NCI-H187 treated with DMSO at 0.1 percent for 48 hours (cell line): ENCODE results near the gene LAMA5.

Experiments
- DNase-seq: peaks from one replicate; lab custom pipeline; 2025; lab: John Stamatoyannopoulos, UW

Gene LAMA5

DNA sequence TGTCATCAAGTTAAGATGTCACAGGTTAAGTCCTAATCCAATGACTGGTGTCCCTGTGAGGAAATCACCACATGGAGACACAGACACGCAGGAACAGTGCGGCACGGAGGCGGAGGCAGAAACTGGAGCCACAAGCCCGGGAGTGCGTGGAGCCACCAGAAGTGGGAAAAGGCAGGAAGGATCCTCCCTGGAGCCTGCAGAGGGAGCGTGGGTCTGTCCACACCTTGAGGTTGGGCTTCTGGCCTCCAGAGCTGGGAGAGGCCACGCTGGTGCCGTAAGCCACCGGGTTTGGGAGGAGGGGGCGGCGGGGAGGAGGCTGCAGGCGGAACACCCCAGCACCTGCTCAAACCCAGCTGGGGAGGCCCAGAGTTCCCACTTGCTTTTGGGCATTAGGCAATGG, 36.2 kb upstream of the LAMA5 start:
- no peak for DNase-seq

DNA sequence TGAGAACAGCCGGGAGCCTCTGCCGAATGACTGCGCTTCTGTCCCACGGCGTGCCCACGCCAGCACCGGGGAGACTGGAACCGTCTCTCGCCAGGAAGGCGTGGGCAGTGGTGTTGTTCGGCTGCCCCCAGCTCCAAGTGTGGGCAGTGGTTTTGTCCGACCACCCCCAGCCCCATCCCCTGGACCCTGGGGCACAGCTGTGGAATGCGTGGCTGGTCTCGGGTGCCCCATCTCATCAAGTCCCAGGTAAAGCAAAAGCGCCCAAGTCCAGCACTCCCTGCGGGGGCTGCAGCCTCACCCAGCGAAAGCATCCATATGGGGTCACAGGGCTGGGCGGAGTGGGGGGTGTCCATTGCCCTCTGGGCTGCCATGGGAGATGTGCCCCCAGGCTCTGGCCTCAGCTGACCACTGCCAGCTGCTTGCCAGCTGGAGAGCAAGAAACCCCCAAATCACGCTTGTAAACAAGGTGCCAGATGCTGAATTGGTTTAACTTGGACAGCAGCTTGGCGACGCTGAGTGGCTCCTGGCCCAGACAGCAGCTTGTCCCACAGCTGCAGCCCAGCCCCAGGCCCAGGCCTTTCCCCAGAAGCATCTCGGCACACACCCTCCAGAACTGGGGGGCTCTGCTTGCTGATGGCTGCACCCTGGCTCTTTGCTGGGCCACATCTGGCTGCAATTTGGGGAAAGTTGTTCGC, 35.5 kb upstream of the LAMA5 start:
- no peak for DNase-seq

DNA sequence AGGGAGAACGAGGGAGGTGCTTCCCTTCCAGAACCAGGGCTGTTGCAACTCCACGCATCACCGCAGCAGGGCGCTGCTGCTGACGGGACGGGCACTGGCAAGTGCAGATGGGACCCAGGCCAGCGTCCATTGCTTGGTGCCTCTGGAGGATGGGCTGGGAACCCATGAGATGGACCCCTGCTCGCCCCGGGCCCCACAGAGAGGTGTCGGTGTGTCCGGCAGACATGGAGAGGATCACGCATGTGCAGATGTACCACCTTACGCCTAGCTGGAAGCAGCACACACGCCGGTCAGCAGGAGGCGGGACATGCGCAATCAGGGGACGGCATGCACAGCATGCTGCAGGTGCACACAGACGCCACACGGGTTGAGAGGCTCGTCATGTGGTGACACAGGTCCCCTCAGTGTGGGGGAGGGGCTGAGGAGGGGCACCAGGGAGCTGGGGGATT, 34.2 kb upstream of the LAMA5 start:
- DNase-seq = no peak

DNA sequence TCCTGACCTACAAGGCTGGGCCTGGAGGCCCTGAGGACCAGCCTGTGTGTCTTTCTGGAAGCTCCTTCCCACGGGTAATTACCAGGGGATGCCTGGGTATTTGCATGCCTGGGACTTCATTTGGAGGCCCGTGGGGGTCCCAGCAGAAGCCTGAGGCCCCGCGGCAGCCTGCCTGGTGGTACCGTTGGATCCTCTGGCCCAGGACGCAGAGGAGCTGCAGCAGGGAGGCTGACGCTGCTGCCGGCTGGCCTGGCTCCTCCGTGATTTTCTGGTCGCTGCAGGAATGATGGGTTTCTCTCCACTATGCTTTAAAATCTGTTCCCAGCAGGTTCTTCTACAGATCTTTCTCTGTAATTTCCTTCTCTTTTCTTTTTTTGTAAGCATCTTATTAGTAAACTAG, 33.4 kb upstream of the LAMA5 start:
- no peak for DNase-seq

DNA sequence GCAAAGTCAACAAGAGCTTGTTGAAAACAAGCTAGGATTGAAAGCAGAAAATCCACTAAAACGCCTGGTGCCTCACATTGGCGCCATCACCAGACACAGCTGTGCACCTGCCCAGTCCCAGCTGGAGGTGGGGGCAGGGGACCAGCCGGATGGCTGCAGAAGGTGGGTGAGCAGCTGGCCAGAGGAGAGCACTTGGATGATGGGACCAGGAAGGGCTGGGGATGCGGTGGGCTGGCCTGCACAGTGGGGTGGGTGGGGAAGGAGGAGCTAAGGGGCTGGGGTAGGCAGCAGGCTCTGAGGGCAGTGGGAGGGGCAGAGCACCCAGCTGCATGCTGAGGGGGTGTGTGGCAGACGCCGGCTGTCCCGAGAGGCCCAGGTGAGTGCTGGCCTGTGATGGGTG, 32.9 kb upstream of the LAMA5 start:
- DNase-seq = no peak

DNA sequence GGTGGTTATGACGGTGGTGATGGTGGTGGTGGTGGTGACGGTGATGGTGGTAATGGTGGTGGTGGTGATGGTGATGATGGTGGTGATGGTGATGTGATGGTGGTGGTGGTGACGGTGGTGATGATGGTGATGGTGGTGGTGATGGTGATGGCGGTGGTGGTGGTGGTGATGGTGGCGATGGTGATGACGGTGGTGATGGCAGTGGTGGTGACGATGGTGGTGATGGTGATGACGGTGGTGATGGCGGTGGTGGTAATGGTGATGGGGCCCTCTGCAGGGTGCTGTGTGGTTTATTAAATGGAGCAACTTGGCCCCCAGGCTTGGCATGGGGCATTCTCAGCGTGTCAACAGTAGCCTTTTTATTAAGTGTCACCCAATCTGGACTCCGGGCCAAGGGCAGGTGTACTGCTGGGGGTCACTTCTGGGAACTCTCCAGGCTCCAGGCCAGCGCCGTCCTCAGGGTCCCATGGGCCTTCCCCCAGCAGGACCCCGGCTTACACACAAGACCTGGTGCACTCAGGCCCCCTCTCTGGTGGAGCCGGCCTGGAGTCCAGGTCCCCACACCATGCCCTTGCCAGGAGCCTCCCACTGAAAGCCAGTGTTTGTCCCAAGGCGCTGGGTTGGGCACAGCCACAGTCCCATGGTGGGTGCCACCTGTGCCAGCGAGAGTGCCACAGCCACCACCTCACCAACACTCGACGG, 31.2 kb upstream of the LAMA5 start:
- DNase-seq = no peak

DNA sequence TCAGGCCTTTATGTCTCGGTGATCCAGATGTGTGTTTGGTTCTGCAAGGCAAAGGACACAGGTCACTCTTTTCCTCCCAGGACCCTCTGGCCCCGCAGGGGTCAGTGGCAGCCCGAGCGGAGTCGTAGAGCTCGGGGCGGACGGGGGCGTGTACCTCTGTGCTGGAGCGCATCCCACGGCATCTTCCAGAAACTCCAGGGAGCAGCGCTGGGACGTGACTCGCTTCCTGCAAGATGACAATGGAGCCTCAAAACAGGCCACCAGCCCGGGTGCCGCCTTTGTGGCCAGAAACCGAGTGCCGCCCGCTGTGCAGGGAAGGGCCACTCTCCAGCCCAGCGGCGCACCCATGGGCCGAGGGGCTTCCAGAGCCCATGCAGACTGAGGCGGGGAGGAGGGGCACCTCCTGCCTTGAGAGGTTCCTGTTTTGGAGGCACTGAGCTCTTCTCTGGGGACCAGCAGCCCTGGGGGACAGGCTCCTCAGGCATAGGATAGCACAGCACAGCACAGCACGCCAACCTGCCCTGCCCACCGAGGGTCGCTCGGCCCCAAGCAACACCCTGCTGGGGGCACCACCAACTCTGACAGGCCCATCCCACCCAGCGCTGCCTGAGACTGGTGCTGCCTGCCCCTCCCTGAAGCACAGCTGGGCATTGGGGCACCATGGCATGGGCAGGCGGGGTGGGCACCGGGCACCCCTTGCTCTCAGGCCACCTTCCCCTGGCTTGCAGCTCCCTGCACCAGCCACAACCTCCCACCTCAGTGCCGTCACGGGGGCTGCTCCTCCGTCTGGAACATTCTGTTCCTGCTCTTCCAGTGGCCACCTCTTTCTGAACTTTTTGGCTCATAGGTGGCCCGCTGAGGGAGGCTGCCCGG, 29.5 kb upstream of the LAMA5 start:
- no peak for DNase-seq

DNA sequence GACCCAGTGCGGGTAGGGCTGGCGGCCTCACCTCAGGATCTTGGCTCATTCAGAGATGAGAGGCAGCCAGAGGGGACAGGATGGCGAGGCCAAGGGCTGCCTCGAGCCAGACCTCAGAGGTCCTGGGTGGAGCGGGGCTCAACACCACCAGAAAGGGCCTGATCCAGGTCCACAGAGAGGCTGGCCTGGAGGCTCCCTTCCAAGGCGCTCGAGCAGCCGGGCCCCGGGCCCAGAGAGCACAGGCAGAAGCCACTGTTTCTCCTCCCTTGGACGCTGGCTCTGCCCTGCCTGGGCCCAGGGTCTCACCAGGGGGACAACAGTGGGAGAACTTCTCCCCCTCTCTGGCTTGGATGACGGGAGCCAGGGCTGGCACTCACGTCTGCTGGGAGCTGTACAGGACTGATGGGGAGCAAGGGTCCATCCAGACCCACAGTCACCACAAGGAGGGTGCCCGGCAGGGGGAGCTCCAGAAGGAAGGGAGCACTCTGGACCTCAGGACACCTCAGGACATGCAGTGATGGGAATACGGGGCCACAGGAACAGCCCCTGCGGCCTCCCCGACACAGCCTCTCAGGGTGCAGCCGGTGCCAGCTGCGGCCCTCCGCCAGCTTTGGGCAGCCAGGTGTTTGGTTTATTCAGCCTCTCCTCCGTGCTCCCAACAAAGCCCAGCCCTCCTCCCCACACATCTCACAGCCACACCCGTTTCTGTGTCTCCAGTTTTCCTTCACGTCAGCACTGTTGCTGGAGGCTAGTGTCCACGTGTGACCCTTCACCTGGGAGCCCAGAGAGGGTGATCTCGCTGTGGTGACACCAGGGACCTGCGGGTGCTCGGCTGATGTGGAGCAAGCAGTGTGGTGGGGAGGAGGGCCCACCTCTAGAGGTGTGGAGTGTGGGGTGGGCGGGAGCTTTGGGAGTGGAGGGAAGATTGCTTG, 28.5 kb upstream of the LAMA5 start:
- no peak for DNase-seq

DNA sequence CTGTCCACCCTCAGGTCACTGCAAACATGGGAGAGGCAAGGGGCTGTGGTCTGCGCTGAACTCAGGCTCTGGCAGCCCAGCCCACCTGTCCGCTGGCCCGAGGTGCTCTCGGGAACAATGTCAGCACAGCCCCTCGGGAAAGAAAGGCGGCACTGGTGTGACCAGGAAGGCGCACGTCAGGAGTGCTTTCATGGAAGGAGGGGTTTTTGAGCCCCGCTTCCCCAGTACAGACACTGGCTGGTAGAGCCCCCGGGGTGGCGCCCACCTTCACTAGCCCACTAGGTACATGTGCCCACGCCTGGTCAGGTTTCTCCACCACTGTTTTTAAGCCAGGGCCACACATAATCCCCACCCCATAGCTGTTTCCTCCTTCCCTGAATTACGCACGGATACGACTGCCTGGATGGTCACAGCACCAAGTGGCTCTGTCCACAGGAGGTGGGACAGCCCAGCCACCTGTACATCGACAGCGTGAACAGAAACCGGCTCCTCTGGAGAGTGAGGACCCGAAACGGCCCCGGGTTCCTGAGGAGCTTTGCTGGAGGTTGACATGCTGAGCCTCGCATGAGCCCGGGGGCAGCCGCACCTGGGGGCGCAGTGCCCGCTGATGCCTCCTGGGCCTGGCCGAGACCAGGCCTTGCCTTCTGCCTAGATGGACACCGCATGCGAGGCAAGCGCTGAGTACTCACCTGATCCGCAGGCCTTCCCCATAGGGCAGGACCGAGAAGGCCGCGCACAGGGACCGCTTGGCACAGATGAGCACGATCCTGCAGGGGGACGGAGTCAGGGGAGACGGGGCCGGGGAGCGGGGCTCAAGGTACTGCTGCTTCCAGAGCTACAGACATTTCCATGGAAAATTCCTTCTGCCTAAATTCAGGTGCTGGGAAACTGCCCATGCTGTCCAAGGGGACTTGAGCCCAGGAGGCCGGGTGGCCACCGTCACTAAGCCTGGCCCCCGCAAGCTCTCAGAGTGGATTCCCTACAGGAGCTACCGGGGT, 27.4 kb upstream of the LAMA5 start:
- DNase-seq = no peak

DNA sequence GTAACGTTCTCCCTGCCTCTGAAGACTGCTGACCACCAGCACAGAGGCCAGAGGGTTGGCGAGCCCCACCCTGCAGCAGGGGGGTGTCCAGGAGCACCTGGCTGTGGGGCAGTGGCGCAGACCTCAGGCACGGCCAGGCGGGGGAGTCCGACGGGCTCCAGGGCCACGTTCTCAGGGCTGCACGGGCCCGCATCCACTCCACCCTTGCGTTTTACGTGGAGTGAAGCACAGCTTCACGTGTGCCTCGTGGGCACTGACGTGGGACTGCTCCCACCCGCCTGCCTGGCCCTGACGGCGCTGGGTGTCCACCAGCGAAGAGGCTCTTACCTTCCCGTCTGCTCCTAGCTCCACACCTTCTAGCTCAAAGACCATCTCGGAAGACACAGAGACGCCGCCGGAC, 26.7 kb upstream of the LAMA5 start:
- no peak for DNase-seq

DNA sequence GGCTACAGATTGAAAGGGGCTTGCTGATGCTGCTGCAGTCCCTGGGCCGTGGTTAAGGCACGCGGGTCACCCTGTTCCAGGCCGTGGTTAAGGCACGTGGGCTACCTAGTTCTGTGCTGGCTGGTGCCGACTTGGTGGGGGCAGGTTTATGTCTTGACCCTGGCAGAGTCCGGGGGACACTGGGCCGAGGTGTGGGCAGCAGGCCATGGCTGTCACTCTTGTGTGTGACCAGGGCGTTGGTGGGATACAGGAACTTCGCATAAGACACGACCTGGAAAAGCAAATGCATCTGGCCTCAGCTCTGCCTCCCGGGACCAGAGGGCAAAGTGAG, 26.2 kb upstream of the LAMA5 start:
- no peak for DNase-seq

DNA sequence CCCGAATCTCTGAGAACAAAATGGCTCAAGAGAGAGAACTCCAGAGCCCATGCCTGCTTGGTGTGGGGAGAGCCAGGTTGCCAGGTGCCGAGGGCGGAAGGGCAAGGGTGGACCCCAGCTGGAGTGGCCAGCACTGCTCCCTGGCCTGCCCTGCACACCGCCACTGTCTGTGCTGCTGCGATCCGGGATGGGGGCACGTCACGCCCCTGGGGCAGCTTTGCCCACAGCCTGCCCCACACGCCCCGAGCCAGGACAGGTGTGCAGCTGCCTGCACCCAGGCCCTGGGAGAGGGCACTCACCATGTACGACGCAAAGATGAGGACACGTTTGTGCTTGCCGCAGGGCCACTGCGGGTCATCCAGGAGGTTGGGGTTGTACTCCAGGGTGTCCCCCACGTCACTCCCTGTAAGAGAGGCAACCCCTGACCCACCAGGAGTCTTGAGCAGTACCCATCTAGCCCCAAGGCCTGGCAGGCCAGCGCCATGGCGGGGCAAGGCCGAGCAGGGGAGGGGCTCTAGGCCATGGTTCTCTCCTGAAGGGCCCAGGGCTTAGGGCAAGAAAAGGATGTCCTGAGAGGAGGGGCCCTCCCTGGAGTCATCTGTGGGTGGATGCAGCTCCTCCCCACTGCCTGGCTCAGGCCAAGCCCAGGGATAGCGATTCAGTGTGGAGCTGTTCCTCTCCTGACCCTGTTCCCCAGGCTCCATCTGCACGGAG, 25.7 kb upstream of the LAMA5 start:
- no peak for DNase-seq

DNA sequence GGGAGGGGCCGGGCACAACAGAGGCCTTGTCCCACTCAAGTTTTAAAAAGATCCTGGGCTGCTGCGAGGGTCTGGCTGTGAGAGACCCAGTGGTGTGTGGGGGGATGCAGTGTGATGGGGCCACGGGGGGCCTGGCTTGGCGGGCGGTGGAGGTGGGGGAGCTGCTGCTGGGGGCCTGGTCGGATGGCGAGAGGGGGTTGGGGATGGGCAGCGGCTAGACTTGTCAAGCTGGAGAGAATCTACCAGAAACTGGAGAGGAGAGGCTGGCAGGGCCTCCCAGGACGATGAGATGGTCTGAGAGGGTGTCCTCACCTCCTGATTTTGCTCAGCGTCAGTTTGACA, 24.9 kb upstream of the LAMA5 start:
- DNase-seq = no peak

DNA sequence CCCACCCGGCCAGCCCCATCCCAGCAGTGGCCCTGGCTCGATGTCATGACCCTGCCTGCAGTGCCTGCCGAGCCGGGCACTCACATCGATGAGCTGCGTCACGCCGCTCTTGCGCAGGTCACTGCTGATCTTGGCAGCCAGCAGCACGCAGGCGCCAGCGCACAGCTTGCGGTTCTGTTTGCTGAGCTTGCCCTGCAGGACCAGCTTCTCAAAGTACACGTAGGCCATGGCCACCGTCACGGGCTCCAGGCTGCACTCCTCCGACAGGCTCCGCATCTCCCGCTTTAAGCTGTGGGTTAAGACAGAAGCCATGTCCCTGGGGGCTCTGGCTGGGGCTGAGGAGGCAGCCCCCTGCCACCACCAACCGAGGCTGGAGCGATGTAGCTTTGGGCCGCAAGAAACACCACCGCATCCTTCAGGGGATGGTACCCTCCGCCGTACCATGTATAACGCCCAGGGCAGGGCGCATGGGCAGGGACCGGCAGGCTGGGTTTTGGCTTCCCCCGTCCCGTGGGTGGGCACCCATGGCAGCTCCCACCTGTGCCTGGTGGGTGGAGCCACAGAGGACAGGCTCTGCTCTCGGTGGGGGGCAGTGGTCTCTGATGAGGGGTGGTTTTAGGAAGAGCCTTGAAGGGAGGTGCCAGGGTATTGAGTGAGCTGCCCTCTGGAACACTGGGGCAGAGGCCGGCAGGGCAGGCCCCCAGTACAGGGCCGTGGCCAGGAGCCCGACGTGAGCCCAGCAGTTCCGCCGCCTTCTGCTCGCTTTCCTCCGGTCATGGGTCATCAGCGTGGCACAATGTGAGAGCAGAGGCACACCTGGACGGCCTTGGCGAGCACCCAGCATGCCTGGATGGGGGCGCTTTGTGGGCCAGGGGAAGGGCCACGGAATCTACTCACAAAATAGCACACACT, 24.3 kb upstream of the LAMA5 start:
- no peak for DNase-seq

DNA sequence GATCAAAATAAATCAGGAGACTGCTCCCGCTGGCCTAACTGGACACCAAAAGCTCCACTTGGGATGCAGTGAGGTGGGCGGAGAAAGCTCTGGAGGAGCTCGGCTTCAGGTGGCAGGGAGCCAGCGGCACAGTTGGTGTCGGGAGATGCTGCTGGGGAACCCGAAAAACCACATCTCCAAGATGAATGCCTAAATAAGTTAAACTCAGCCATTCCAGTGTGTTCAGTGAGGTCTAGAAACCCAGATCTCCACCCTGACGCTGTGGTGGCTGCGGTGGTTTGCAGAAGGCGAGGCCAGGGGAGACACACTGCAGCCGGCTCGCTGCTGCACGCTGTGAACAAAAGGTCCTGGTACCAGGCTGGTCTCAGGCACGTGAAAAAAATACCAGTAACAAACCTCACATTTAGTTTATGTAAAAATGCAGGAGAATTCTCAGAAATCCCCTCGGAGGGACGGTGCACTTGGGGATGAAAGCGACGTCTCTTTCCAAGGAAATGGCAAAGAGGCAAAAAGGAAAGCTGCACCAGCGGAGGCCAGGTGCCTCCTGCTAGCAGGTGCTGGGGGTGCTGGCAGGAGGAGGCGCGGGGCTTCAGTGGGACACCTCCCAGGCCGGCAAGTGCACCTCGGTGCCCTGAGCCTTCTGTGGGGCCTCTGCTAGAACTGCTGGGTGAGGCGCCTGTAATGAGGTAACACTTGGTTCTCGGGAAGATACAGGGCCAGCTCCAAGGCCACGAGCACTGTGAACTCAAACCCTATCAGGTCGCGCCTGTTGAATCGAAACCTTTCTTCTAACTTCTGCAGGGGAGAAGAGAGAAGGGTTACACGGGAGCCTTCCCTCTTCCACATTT, 23.4 kb upstream of the LAMA5 start:
- no peak for DNase-seq

DNA sequence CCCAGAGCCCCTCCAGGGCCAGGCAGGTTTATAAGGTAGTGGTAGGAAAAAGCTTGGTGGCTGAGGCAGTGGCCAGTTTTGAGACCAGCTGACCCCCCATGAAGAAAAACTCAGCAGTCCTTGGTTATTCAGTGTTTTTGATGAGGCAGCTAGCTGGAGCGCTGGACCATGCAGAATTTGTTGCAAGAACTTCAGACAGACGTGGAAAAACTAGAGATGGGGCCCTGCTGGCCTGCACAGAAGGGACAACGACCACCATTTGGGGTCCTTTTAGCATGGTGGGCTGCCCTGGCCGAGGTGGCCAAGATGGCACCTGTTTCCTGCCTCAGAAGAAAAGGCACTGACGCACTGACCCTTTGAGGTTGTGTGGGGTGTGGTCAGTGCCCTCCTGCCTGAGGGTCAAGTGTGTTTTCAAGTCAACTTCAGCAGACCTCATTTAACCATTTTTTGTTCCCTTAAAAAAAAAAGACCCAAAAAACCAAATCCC, 22.5 kb upstream of the LAMA5 start:
- no peak for DNase-seq

DNA sequence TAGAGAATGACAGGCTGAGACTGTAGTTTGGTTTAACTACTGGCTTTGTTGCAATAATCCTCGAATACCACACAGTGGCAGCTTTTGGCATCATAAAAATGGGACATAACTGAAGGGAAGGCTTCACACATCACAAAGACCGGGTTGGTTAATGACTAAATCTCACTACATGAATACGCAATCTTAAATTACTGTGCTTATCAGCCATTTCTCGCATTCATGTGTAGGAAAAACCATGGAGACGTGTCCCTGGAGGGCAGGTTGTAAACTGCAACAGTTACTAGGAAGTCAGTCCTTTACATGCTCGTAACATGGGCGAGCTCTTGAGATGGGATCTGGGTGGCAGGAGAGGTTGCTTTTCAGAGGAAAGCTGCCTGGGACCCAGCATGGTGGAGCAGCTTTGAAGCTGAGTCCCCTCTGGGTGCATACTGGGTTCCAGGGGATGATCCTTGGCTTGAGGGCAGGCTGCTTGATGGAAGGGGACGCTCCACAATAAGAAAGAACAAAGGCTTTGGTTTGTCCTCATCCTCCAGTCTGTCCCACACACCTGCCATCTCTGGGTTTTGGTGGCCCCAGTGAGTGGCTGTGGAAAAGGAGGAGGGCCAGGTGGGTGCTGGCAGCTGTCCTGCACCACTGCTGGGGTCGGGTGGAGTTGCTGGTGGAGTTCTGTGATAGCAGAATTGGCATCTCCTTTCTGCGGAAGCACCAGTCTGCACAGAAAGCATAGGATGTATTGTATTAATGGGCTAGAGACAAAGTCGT, 21.9 kb upstream of the LAMA5 start:
- DNase-seq = no peak
